KG1 (cell line): ENCODE measurements around the gene SERPINC1.
"Not testable (repeated sequence)": the region's sequence is repeated elsewhere in the genome, so short reads cannot be mapped to it uniquely, and the experiment has no call there.

ENCODE experiments used
- DNase-seq: peaks from one replicate; lab custom pipeline; 2025; lab: John Stamatoyannopoulos, UW

SERPINC1 gene

DNA sequence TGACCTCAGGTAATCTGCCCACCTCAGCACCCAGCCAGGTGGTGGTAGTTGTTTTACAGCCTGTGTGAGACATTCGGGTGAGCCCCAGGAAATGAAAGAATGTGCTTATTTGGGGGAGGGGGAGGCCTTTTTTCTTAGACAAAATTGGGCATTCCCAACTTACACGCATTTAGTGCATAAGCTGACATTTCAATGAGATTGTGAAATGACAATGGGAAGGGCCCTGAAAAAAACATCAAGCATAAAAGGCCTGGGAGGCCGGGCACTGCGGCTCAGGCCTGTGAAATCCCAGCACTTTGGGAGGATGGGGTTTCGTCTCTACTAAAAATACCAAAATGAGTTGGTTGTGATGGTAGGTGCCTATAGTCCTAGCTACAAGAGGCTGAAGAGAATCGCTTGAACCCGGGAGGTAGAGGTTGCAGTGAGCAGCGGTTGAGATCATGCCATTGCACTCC lies 54.3 kb downstream of the SERPINC1 start:
- DNase-seq = no peak

GRCh38 chr1:173862146-173862768 lies 54.9 kb downstream of the SERPINC1 start:
- DNase-seq = not testable (repeated sequence)

- DNase-seq = no peak
Measured at GRCh38 chr1:173861731-173862145, 55.4 kb downstream of the SERPINC1 start.

DNA sequence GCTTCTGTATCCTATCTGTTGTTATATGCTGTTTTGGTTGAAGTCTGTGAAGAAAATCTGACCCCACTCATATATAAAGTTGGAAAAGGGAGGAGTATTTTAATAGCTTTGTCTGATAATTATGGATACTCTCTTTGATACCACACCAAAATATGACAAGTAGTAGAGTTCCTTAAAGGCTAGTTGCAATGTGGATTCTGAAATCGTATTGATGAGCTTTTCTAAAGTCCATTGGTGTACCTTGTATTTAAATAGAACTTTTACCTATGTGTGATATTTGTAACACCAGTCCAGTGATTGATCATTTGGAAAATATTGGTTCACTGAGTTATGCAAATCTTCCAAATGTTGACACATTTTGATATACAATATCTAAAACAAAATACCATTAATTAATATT lies 57.1 kb downstream of the SERPINC1 start:
- no peak for DNase-seq

DNA sequence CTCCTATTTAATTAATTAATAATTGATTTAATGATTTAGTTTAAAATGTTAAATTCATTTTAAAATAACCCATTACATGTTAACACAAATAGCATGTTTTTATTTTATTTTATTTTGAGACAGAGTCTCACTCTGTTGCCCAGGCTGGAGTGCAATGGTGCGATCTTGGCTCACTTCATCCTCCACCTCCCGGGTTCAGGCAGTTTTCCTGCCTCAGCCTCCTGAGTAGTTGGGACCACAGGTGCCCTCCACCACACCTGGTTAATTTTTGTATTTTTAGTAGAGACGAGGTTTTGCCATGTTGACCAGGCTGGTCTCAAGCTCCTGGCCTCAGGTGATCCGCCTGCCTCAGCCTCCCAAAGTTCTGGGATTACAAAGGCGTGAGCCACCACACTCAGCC lies 57.6 kb downstream of the SERPINC1 start:
- DNase-seq = not testable (repeated sequence)

- DNase-seq = no peak
Measured at GRCh38 chr1:173857363-173857917, 59.7 kb downstream of the SERPINC1 start.

DNA sequence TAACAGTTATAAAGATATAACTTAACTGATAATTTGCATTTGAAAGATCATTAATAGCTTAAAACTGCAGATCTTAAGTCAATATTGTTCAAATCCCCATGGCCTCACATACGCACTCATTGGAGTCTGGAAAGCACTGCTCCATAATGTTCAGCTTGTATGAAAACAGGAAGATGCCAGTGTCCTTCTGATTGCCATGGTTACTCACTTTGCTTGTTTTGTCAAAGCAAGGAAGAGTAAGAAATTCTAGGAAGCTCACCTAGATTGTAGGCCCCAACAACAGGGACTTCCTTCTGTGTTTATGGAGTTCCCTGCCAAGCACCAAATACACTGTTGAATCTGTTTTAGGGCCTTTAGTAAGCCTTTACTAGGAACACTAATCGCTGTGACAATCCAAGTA lies 60.2 kb downstream of the SERPINC1 start:
- no peak for DNase-seq

- DNase-seq = no peak
Measured at GRCh38 chr1:173856014-173856413, 61.1 kb downstream of the SERPINC1 start.
